ENCODE data around the gene FDX2.

DNA sequence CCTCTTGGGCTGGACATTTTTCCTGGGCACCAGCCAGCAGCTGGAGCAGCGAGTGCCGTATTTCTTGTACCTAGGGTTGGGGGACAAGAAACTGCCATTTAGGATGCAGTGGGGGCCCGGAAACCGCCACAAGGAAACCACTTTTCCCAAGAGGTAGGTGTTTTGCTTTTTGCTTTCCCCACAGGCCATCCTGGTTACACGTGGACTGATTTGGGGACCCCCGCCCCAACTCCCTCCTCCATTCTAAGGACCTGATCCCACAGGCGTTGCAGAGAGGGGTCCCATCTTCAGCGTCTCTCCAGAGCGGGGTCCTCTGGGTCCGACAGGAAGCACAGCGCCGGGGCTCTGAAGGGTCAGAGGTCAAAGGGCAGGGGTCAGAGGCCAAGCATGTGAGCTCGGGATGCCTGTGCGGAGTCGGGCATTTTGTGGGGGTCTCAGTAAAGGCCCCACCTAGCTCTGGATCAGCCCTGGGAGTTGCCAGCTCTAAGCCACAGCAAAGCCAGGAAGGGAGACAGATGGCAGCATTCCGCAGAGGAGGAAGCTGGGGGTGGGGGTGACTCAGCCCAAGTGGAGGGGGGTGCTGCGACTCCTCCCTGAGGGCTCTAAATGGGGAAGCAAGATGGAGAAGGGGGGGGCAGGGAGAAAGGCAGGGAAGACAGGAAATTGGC lies 10.5 kb downstream of the FDX2 start:
- TF ChIP-seq, protein P1, sequence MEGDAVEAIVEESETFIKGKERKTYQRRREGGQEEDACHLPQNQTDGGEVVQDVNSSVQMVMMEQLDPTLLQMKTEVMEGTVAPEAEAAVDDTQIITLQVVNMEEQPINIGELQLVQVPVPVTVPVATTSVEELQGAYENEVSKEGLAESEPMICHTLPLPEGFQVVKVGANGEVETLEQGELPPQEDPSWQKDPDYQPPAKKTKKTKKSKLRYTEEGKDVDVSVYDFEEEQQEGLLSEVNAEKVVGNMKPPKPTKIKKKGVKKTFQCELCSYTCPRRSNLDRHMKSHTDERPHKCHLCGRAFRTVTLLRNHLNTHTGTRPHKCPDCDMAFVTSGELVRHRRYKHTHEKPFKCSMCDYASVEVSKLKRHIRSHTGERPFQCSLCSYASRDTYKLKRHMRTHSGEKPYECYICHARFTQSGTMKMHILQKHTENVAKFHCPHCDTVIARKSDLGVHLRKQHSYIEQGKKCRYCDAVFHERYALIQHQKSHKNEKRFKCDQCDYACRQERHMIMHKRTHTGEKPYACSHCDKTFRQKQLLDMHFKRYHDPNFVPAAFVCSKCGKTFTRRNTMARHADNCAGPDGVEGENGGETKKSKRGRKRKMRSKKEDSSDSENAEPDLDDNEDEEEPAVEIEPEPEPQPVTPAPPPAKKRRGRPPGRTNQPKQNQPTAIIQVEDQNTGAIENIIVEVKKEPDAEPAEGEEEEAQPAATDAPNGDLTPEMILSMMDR (IDR thresholded peaks at IDR 0.05) = no peak
- TF ChIP-seq EZH2 (IDR thresholded peaks at IDR 0.05; ENCODE audit: borderline replicate concordance, insufficient read depth, low read depth, low read length, poor library complexity, severe bottlenecking) = no peak

Measured in B cell (primary cell).